ENCODE results near the gene HMCN2. TPM values are rescaled to one million over a fixed set of nuclear protein-coding genes. Genes with fewer than 3 reads are reported as not detected.

The HMCN2 gene
- total and polyA plus RNA-seq, 2 donors (not counting 3 experiments of a cell fraction or from before 2014, with no cell fraction given) = 0.04 to 0.24 TPM

GRCh38 chr9:130301483-130302286, 36.1 kb downstream of the HMCN2 start:
- Histone ChIP-seq H3K79me2 (ENCODE audit: control insufficient read depth, insufficient read depth, low read length) (no peaks in the 10 kb centered on the region), H3K36me3 (ENCODE audit: control insufficient read depth in 2 of 2, extremely low read depth in 1 of 2, insufficient read depth in 2 of 2, low read length in 2 of 2) (no peaks in the 10 kb centered on the region), H3K9me1 (replicated peaks; ENCODE audit: control insufficient read depth, extremely low read depth, insufficient read depth, low read length) (no peaks in the 10 kb centered on the region), H3K4me2 (ENCODE audit: insufficient read depth, low read length) (no peak overlapping the region), H3K9me3 (replicated peaks; ENCODE audit: control insufficient read depth, insufficient read depth, low read length) (no peaks in the 10 kb centered on the region), H3K4me1 (ENCODE audit: control insufficient read depth, extremely low read depth, insufficient read depth, low read length) (no peaks in the 10 kb centered on the region), H3K27me3 (ENCODE audit: control insufficient read depth in 2 of 2, insufficient read depth in 2 of 2, low read length in 2 of 2) (no peaks in the 10 kb centered on the region), H3K27ac (ENCODE audit: insufficient read depth, low read depth, low read length) (no peak overlapping the region), H2AFZ (ENCODE audit: low read depth, low read length) (no peak overlapping the region), H3K4me3 (replicated peaks in 1 of 3; ENCODE audit: insufficient read depth in 1 of 3, low read depth in 1 of 3, low read length in 3 of 3) (no peak overlapping the region), H3K9ac (replicated peaks; ENCODE audit: extremely low read depth, insufficient read depth, low read length) (no peak overlapping the region), H4K20me1 (replicated peaks; ENCODE audit: control insufficient read depth, extremely low read depth, insufficient read depth, low read length) (no peaks in the 10 kb centered on the region)
- dilution Hi-C loops (cut with MboI; ENCODE audit: extremely low pct_ligation_motif_present, low sequenced_read_pairs) = no loop called here
- no peak for TF ChIP-seq POLR2AphosphoS5 (IDR thresholded peaks at IDR 0.05; ENCODE audit: insufficient read depth, low read depth, low read length)
- TF ChIP-seq GATA2 (IDR thresholded peaks at IDR 0.05; ENCODE audit: insufficient read depth, insufficient read length, low read depth, low read length) = no peak
- no peak for TF ChIP-seq MYC (IDR thresholded peaks at IDR 0.05; ENCODE audit: low read depth, low read length)
- TF ChIP-seq CTCF (IDR thresholded peaks at IDR 0.05; ENCODE audit: extremely low read depth in 1 of 2, insufficient read depth in 1 of 2, low read depth in 1 of 2, low read length in 2 of 2) = no peak
- TF ChIP-seq MAX (IDR thresholded peaks at IDR 0.05; ENCODE audit: insufficient read depth, insufficient read length) = no peak
- TF ChIP-seq FOS (IDR thresholded peaks at IDR 0.05; ENCODE audit: borderline replicate concordance, insufficient read depth, low read length) = no peak
- no peak for TF ChIP-seq EZH2 (IDR thresholded peaks at IDR 0.05; ENCODE audit: borderline replicate concordance, low read depth, low read length, severe bottlenecking)
- TF ChIP-seq POLR2A (IDR thresholded peaks at IDR 0.05; ENCODE audit: low read depth, low read length) = no peak
- no peak for TF ChIP-seq JUN (IDR thresholded peaks at IDR 0.05; ENCODE audit: borderline replicate concordance, insufficient read depth, insufficient read length, low read depth)
- POLR2A ChIA-PET = no interaction called here
- no peak for DNase-seq (ENCODE audit: low read depth, low spot score)
- CTCF ChIA-PET = interaction anchor here (1.4 kb wide), 2 partner anchors 9 to 24 kb away, joined by 3 read pairs; no protein-coding TSS in a partner anchor
- intact Hi-C loops (cut with micrococcal nuclease) = no loop called here
- BruUV-seq (replicated peaks) = no TSS peak
- FAIRE-seq = no peak
